GM18519 (cell line): ENCODE measurements around the gene MSI2.

ENCODE experiments used
- ATAC-seq: cut with Tn5 transposase; IDR thresholded peaks from one replicate; pipeline ENCODE4 v1.9.1; 2021; ENCODE audit warnings: mild to moderate bottlenecking, moderate library complexity; ENCODE audit not compliant: unreplicated experiment, low FRiP score

The MSI2 gene

DNA sequence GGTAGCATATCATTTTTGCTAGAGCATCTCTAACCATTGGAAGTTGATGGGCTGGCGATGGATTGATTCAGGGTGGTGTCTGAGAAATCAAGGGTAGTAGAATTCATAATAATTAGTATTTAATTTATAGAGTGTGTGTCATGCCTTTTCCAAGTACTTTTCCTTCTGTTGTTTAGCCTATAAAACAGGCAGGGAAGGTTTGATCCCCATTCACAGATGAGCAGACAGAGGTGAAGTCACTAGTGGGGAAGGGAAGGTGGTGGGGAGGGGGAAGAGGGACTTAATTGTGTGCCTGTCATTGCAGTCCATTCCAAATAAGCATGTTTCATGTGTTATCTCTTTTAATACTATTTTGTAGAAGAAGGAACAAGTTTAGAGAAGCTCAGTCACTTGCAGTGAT, 131.3 kb downstream of the MSI2 start:
- no peak for ATAC-seq

GRCh38 chr17:57388131-57388725, 131.9 kb downstream of the MSI2 start:
- no peak for ATAC-seq

DNA sequence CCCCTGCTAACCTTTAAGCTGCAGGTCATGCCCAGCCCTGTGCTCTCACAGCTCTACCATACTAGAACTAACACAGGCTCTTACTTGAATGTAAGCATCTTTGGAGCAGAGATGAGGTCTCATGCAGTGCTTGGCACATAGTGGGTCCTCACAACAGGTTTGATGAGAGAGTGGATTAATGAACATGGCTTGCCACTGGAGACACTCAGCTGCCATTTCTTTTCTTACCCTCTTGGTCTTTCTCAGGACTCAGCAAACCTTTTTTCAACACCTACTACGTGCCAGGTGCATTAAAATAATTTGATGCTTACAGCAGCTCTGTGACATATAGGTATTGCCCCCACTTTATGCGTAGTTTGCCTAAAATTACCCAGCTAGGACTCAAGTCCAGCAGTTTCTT, 133.2 kb downstream of the MSI2 start:
- ATAC-seq = no peak

- ATAC-seq = no peak
These were observed 134.9 kb downstream of the MSI2 start for GRCh38 chr17:57391076-57391825.

DNA sequence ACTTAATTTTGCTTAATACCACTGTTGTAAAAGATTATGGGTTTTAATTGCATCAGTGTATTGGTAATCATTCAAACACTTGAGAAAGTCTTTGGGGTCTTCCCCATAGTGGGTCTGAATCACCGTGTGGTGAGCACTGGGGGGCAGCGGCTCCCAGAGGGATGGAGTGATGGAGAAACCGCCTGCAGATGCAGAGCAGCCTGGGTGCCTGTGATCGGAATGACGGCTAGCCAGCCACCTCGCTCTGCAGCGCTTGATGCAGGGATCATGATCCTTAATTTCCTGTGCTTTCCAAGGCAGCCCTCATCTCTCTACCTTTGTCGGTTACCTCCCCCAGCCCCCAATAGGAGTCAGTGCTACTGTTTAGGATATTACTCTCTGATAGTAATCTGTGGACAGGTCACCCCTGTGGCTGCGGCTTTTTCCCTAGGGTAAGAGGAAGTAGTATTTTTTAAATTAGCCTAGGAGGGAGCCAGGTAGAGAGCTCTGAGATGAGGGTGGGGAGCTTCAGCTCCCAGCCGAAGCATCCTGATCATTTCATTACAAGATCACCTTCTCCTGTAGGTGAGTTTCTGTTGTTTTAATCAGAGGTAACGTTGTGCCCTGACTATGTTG, 135.6 kb downstream of the MSI2 start:
- ATAC-seq = no peak

DNA sequence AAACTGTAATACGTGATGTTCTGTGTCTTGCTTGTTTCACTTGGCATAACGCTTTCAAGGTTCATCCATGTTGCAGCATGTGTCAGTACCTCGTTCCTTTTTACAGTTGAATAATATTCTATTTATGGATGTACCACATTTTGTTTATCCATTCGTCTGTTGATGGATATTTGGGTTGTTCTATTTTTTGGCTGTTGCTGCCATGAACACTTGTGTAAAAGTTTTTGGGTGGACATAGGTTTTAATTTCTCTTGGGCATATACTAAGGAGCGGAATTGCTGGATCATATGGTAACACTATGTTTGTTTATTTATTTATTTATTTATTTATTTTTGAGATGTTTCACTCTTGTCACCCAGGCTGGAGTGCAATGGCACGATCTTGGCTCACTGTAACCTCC, 137.0 kb downstream of the MSI2 start:
- ATAC-seq = no peak

DNA sequence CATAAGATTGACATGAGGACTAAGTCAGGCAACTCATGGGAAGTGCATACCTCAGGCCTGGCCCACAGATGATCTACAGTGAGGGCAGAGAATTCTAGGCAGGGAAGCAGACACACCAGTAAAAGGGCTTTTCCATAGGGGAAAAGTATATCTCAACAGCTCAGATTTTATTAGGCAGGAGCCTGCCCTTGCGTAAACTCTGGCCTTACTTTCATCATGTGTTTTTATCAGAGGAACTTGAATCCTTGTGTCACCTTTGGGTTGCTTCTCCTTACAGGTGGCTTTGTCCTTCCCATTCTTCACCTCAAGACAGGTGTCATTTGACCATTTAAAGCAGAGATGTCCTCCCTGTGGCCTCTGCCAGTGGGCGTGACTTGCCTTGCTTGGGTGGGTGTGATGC, 138.1 kb downstream of the MSI2 start:
- ATAC-seq = no peak

DNA sequence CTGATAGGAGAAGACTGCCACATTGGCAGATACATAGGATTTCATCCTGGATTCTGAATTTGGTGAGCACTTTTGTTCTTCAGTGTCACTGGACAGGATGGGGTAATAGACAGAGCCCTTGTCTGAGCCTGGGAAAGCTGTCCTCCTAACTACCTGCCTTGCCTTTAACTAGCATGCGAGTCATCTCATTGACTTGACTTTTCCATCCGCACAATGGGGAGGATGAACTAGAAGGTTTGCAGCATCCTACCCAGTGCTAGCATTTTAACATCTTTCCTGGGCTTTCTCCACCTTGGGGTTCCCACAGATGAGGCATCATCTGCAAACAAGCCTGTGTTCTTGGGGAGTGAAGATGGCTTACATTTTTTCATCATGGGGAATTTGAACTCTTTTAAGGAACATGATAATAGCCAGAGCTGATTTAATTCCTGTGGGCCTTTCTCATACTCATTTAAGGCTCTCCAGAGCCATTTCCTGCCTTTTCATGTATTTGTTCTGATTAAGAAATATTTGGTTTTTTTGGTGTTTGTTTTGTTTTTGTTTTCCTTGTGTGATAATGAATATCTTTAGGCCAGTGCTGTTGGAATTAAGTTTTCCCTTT, 139.5 kb downstream of the MSI2 start:
- ATAC-seq = no peak

GRCh38 chr17:57396511-57396921, 140.2 kb downstream of the MSI2 start:
- no peak for ATAC-seq

- ATAC-seq = no peak
These were observed 141.1 kb downstream of the MSI2 start for GRCh38 chr17:57397402-57397801.

DNA sequence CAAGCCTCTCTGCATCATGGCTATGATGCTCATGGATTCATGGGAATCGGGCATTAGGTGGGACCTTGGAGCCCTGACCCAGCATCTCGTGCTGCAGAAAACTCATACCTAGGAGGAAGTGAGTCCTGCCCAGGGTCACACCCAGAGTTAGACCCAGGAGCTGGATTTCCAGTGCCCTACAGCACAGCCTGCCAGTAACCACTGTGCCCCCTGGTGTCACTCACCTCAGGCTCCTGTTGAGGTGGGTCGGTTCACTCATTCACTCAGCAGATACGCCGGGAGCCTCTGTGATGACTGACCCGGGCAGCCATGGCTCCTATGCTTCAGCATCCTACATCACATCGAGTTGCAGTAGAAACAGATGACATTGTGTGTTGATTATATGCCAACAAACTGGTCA, 143.4 kb downstream of the MSI2 start:
- ATAC-seq = no peak

- no peak for ATAC-seq
These were observed 144.3 kb downstream of the MSI2 start for GRCh38 chr17:57400648-57401047.

DNA sequence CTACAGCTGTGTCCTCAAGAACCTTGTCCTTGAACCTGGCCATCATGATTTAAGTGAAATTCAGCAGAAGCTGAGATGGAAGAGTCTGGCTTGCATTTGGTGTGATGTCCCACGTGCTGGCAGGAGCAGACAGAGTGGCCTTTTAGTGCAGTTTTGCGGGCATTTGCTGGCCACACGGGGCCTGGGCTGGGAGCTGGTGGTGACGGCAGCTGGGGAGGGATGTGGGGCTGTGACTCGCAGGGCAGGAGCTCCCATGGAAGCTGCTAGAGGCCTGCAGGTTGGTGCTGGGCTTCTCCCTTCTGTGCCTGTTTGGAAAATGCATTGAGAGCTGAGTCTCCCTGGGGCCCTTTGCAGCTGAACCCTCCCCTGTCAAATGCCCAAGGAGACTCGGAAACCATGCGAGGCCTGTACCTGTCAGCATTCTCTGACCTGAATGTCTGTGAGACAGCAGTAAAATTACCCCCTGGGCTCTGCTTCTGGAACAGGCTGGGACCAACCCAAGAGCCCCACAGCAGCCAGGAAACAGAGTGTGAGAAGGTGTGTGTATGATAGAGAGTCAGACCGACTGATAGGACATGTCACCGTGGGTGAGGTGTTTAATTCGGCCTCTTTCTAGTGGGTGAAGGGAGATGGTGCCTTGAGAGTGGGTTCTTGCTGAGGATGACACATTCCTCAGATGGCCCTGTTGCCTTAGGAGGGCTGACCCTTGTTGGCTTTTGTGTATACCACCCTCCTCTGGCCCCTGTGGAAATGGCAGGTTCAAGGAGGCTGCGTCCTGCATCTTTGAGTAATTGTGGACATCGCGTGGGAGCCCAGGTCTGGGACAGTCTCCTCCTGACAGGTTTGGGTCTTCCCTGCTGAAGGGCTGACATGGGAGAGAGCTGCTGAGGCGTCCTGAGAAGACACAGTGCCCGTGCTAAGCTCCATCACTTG, 145.5 kb downstream of the MSI2 start:
- ATAC-seq = no peak

- no peak for ATAC-seq
These were observed 146.4 kb downstream of the MSI2 start for GRCh38 chr17:57402681-57403180.

DNA sequence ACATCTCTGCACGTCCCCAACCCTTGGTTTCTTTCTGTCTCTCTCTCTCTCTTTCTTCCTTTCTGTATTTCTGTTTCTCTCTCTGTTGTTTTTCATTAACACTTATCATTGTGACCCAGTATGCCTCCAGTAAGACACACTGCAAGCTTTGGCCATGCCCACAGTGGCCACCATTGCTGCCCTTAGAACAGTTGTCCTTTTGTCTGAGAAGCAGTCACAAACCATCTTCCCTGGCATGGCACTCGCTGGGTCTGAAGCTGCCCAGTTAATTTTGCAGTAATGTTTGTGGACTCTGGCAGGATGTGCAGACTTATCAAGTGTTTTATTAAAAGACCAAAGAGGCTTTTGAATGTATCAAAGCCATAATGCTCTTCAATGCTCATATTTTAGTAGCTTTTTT, 146.9 kb downstream of the MSI2 start:
- no peak for ATAC-seq

GRCh38 chr17:57404073-57404472, 147.8 kb downstream of the MSI2 start:
- no peak for ATAC-seq

DNA sequence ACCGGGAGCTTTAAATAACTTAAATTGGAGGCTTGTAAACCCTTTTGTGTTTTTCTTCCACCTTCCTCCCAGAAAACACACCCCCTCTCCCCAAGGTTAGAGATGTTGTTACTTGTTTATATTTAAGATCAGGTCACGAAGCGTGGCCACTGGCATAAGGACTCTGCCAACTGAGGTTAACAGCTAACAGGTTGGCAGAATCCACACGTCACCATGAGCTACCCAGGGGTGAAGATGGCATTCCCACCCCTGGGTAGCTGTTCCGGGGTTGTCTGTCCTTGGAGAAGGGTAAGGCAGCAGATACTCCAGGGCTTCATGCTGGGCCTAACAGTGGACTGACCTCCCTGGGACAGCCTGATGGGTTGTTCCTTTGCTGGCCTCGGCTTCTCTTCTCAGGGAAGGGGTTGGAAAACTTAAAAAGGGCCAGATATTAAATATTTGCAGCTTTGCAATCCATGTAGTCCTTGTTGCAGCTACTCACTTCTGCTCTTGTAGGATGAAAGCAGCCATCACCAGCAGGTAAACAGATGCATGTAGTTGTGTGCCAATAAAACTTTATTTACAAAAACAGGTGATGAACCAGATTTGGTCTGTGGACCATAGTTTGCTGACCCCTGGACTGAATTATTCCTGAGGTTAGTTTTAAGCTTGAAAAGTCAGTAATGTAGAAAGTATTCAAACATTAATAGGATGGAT, 148.6 kb downstream of the MSI2 start:
- no peak for ATAC-seq

DNA sequence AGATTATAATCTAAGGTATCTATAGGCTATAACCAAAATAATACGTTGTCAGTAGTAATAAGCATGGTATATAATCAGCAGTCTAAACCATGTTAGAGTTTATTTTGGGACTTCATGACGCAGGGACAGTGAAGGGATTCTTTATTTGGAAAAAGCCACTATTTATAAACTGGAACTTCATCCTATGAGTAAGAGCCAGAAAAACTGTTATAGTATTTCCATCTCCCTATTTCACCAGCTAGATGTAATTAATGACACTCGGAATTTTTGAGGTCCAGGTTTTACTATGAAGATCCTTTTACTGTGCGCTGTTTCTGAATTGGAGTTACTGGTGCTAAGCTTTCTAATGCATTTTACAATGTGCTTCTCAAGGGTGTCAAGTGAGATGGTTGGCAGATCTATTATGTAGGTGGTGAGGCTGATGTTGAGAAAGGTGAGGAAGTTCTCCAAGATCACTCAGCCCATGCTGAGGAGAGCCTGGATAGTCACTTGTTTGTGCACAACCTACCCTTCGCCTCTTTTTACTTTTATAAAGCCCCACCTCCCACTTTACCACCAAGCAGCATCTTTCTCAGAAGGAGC, 149.3 kb downstream of the MSI2 start:
- no peak for ATAC-seq
